HG02623 (cell line): Measurements from ENCODE around the gene KCNIP4.

Source experiments
- ATAC-seq: cut with Tn5 transposase; IDR thresholded peaks from one replicate; pipeline ENCODE4 v1.9.1; 2021; ENCODE audit warnings: moderate library complexity; ENCODE audit not compliant: unreplicated experiment

Gene KCNIP4

DNA sequence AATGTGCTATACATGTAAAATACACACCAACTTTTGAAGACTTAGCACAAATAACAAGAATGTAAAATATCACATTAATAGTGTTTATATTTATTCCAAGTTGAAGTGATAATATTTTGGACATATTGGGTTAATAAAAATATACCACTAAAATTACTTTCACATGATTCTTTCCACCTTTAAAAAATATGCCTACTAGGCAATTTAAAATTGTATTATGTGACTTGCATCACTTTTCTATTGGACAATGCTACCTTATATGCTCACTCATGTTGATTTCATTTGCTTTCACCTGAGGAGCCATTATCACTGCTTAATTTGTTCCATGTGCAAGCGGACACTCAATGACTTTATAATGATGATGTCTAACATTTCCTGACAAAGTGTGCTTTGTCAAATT, 1251.8 kb downstream of the KCNIP4 start:
- no peak for ATAC-seq

DNA sequence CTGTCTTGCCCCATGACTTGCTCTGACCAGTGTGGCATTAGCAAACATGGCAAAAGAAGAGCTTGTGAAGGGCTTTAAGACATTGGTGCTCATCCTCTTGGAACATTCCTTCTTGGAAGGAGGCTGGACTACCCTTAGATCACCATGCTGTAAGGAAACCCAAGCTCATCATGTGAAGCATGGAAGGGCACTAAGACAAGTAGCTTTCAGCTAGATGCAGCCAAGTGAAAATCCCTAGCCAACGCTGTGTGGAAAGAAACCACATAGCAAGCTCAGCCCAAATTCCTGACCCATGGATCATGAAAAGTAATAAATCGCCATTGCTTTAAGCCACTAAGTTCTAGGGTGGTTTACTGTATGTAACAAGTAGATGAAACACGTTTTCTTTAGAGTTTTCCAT, 1260.7 kb downstream of the KCNIP4 start:
- no peak for ATAC-seq

DNA sequence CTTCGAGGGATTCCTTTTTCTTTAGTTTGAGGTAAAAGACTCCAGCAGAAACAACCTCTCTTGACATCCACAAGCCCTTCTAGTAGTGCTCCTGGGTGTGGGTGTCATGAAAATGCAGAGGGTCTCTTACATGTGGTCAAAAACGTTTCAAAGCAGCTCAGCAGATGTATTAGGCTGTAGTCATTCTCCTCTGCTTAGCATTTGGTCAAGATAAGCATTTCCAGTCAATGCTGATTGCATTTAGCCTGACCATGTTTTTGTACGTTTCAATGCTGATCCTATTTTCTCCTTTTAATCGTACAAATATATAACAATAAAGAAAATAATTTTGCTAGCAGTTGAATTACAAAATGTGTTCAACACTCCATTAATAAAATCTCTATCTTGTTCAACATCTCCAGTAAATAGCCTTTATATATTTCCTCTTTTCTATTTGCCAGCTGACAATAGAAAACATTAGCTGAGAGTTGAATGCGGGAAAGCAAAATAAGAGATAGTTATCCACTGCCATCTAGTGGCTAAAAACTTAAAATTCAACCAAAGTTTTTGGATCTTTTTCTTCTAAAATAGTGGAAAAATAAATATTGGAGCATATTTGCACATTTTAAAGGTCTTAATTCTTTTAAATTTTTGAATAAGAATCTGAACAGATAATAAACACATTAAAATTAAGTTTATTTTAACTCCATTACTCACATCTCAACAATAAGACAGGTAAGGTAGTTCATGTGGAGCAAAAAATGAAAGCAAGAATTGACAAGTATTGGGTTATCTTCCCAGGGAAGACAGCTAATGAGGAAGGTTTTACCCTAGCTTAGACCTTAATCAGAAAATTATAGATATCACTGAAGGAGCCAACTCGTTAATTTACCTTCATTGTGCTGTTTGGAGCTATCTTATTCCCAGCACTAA, 1263.5 kb downstream of the KCNIP4 start:
- no peak for ATAC-seq

DNA sequence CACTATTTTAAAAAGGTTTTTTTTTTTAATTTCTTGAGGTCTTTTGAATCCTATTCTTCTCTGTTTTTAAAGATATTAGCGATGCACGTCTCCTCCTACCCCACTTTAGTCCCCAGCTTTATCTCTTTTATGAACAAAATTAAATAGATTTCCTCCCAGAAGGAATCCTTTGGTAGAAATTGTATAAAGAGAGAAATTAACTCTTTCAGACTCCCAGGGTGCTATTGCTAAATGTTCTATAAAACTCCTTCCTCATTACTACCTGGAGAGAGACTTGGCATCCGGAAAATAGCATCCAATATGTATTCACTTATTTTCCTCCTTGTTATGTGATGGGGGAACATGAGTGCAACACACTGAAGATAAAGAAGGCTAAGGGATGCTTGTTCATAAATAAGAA, 1264.8 kb downstream of the KCNIP4 start:
- no peak for ATAC-seq

DNA sequence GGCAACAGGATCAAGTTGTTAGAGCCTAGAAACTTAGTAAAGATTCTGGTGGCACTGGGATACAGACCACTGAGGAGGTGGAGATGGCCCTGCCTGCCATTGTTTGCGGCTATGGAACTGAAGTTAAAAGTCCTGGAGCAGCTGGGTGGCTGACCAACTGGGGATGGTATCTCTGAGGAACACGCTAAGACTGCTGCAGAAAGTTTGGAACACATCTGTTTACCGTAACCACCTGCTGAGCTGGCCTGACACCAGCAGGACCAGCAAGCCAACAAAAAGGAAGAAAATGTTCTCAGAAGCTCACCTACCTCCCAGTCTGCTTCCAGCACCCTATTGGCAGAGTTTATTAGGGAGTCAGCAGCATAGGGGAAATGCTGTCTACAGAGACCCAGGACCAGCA, 1265.7 kb downstream of the KCNIP4 start:
- no peak for ATAC-seq

GRCh38 chr4:20681271-20681670, 1267.3 kb downstream of the KCNIP4 start:
- ATAC-seq, result no peak

- ATAC-seq, result no peak
Observed at GRCh38 chr4:20680736-20681135, 1267.8 kb downstream of the KCNIP4 start.

GRCh38 chr4:20679951-20680350, 1268.6 kb downstream of the KCNIP4 start:
- no peak for ATAC-seq
